Measurements from ENCODE around the gene NCL. TPM values are rescaled to one million over a fixed set of nuclear protein-coding genes. Genes with fewer than 3 reads are reported as not detected.

NCL gene
- total and polyA plus RNA-seq, 7 donors: 82.1 to 273 (median 123) TPM

DNA sequence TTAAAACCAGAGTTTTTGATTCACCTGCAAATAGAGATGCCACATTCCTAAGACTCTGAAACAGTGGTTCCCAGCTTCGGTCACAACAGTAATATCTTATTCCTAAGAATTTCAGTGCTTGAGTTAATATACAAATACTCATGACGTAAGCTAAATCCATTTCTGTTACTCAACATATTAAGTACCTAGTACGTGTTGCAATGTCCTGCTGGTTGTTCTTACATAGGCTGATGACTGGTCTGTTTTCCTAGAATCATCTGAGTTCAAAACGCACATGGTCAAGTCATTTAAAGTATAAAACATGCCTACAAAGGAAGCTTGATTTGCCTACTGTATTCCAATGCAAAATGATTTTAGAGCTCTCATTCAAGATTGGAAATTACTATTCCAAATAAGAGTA, 7.2 kb downstream of the NCL start:
- H3K36me3 ChIP-seq: peaks cover 78 to 95% (median 82%) of the 10 kb centered on the region in 4 donors

DNA sequence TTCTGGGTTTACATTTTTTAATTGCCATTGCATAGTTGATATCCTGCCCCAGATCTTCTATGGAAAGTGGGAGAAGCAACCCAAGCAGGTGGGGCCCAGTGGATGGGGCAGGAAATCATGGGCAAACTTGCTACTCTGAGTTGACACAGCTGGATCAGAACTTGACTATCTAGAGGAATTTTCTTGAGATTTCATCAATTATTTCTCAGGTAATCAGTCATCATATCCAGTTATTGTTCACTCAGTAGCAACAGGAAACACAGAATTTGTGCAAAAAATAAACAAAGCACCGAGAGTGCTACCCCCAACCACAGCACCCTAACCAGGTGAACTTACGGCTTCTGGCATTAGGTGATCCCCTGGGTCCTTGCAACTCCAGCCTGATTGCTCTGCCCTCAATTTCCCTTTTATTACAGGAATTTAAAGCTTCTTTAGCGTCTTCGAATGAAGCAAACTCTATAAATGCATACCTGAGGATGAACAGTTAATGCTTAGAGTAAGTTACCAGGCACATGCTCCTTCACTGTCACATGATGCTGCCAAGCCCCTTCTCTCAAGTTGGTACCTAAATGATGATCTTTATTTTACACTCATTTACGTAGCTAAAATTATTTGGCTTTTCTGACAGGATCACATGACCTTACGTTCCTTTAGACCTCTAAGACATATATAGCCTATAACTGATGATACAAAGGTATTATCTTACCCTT, 7.8 kb downstream of the NCL start:
- Histone ChIP-seq H3K4me3 (no peak overlapping the region), H3K27ac (no peak overlapping the region), H3K27me3 (no peaks in the 10 kb centered on the region), H3K9me3 (no peaks in the 10 kb centered on the region), H3K36me3 (peaks cover 71 to 88% (median 76%) of the 10 kb centered on the region in 4 donors), H3K4me1 (peaks cover 0 to 17% (median 7%) of the 10 kb centered on the region in 4 donors)
- intact Hi-C loops (cut with DNase I): no loop called here
- 73 to 84% methylated on average over 6 of the region's 6 CpGs for WGBS, 2 donors
- no peak for DNase-seq
- TF ChIP-seq POLR2AphosphoS5 (IDR thresholded peaks at IDR 0.05) (no peak), POLR2A (IDR thresholded peaks at IDR 0.05) (no peak), EP300 (IDR thresholded peaks at IDR 0.05) (no peak)
- TF ChIP-seq, protein P1, sequence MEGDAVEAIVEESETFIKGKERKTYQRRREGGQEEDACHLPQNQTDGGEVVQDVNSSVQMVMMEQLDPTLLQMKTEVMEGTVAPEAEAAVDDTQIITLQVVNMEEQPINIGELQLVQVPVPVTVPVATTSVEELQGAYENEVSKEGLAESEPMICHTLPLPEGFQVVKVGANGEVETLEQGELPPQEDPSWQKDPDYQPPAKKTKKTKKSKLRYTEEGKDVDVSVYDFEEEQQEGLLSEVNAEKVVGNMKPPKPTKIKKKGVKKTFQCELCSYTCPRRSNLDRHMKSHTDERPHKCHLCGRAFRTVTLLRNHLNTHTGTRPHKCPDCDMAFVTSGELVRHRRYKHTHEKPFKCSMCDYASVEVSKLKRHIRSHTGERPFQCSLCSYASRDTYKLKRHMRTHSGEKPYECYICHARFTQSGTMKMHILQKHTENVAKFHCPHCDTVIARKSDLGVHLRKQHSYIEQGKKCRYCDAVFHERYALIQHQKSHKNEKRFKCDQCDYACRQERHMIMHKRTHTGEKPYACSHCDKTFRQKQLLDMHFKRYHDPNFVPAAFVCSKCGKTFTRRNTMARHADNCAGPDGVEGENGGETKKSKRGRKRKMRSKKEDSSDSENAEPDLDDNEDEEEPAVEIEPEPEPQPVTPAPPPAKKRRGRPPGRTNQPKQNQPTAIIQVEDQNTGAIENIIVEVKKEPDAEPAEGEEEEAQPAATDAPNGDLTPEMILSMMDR (IDR thresholded peaks at IDR 0.05): no peak

More for the DNA sequence above, 7.2 kb downstream of the NCL start:
- Histone ChIP-seq H3K4me3 (no peak overlapping the region), H3K9me3 (no peaks in the 10 kb centered on the region), H3K27me3 (no peaks in the 10 kb centered on the region), H3K4me1 (peaks cover 0 to 21% (median 12%) of the 10 kb centered on the region in 4 donors), H3K27ac (no peak overlapping the region)
- WGBS, 2 donors: 77 to 78% methylated on average over 4 of the region's 4 CpGs
- no peak for TF ChIP-seq EP300 (IDR thresholded peaks at IDR 0.05)
- TF ChIP-seq POLR2AphosphoS5 (IDR thresholded peaks at IDR 0.05): no peak
- TF ChIP-seq POLR2A (IDR thresholded peaks at IDR 0.05): no peak
- TF ChIP-seq, protein P1 (IDR thresholded peaks at IDR 0.05): no peak
- intact Hi-C loops (cut with DNase I): no loop called here
- DNase-seq: no peak

DNA sequence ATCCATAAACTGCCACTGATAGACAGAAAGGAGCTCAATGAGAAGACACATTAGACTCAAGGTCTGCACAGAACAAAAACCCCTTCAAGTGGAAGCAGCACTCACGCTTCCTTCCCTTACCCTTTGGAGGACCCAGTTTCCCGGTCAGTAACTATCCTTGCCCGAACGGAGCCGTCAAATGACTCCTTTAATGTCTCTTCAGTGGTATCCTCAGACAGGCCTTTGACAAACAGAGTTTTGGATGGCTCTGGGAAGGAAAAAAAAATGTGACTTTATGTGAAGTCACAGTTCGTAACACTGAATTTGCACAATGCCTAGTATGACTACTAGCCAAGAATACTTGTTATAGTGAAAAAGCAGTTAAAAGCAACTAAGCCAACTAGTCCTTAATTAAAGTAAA, 8.4 kb downstream of the NCL start:
- DNase-seq: no peak
- Histone ChIP-seq H3K9me3 (no peaks in the 10 kb centered on the region), H3K36me3 (peaks cover 66 to 83% (median 70%) of the 10 kb centered on the region in 4 donors), H3K4me1 (peaks cover 0 to 13% (median 6%) of the 10 kb centered on the region in 4 donors), H3K4me3 (no peak overlapping the region), H3K27ac (no peak overlapping the region), H3K27me3 (no peaks in the 10 kb centered on the region)
- TF ChIP-seq, protein P1 (IDR thresholded peaks at IDR 0.05): no peak
- TF ChIP-seq EP300 (IDR thresholded peaks at IDR 0.05) (no peak), POLR2AphosphoS5 (IDR thresholded peaks at IDR 0.05) (no peak), POLR2A (IDR thresholded peaks at IDR 0.05) (no peak)
- intact Hi-C loops (cut with DNase I): no loop called here
- 91 to 93% methylated on average over 6 of the region's 6 CpGs for WGBS, 2 donors

DNA sequence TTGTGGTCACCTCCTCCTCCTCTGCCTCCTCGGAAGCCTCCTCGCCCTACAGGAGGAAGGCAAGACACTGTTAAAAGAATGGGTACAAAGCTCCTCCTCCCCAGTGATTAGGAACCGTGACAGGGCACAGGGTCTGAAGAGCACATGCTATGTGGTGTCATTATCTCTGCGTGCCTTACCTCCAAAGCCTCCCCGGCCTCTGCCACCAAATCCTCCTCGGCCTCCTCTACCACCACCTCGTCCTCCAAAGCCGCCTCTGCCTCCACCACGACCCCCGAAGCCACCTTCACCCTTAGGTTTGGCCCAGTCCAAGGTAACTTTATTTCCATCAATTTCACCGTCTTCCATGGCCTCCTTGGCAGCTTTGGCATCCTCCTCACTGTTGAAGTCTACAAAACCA, 9.1 kb downstream of the NCL start:
- H3K27me3 ChIP-seq: no peaks in the 10 kb centered on the region
- 83 to 89% methylated on average over 11 of the region's 11 CpGs for WGBS, 2 donors
- no peak overlapping the region for H3K27ac ChIP-seq
- no peak for TF ChIP-seq POLR2AphosphoS5 (IDR thresholded peaks at IDR 0.05)
- TF ChIP-seq POLR2A (IDR thresholded peaks at IDR 0.05): no peak
- intact Hi-C loops (cut with DNase I): no loop called here
- H3K36me3 ChIP-seq: peaks cover 59 to 76% (median 63%) of the 10 kb centered on the region in 4 donors
- H3K9me3 ChIP-seq: no peaks in the 10 kb centered on the region
- no peak for DNase-seq
- H3K4me3 ChIP-seq: no peak overlapping the region
- peaks cover 0 to 13% (median 4%) of the 10 kb centered on the region in 4 donors for H3K4me1 ChIP-seq

DNA sequence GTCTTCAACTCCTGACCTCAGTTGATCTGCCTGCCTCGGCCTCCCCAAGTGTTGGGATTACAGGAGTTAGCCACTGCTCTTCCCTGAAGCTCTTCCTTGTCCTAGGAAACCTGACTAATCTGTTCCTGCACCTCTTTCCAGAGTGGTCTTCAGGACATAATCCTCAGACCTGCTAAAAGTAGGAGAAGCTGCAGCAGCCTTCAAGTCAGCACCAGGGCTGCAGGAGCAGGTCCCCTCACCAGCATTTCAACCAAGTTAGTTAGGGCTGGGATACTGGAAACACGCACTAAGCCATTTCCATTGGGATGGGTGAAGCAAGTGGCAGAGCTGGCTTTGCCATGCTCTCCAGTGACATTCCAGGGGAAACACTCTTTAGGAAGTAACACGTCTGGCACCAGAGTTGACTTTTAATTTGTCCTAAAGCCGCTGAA, 9.9 kb downstream of the NCL start:
- no peak for DNase-seq
- Histone ChIP-seq H3K4me3 (no peak overlapping the region), H3K4me1 (peaks cover 0 to 13% (median 2%) of the 10 kb centered on the region in 4 donors), H3K36me3 (peaks cover 51 to 68% (median 55%) of the 10 kb centered on the region in 4 donors), H3K27me3 (no peaks in the 10 kb centered on the region), H3K27ac (no peak overlapping the region), H3K9me3 (no peaks in the 10 kb centered on the region)
- TF ChIP-seq POLR2AphosphoS5 (IDR thresholded peaks at IDR 0.05) (no peak), EP300 (IDR thresholded peaks at IDR 0.05) (no peak), POLR2A (IDR thresholded peaks at IDR 0.05) (no peak)
- TF ChIP-seq, protein P1 (IDR thresholded peaks at IDR 0.05): no peak
- WGBS, 2 donors: 83 to 85% methylated on average over 4 of the region's 4 CpGs
- intact Hi-C loops (cut with DNase I): loop anchor here (5.0 kb wide), 3 partner anchors 157 to 352 kb away; no protein-coding TSS in a partner anchor
